HepG2 (cell line): ENCODE measurements around the gene ZNF322. TPM values are rescaled to one million over a fixed set of nuclear protein-coding genes. Genes with fewer than 3 reads are reported as not detected.
A peak's percentile ranks its signal among the peaks of the same experiment; 100 is the strongest.

ENCODE experiments used
- CHD2 ChIP-seq: IDR thresholded peaks from 2 replicates; pipeline ENCODE4 v1.6.1; 2011; ENCODE audit warnings: low read depth, low read length, improper control_type of control experiment
- ERF ChIP-seq: IDR thresholded peaks from 2 replicates; pipeline ENCODE4 v1.6.1; 2018; ENCODE audit warnings: missing biosample characterization, missing genetic modification reagents
- HNF1B ChIP-seq: sonication (generic); formaldehyde crosslinking; IDR thresholded peaks from 2 replicates; pipeline ENCODE4 v1.5.1; 2020; ENCODE audit warnings: mild to moderate bottlenecking, moderate library complexity, missing genetic modification reagents
- HOXA7 ChIP-seq: sonication (generic); formaldehyde crosslinking; IDR thresholded peaks from 2 replicates; pipeline ENCODE4 v1.8.1; 2022; ENCODE audit warnings: mild to moderate bottlenecking, missing genetic modification reagents, moderate library complexity
- MATR3 ChIP-seq: sonication (generic); formaldehyde crosslinking; IDR thresholded peaks from 2 replicates; pipeline ENCODE4 v1.4.0; 2020; ENCODE audit warnings: missing genetic modification reagents
- MYNN ChIP-seq: sonication (generic); formaldehyde crosslinking; IDR thresholded peaks from 2 replicates; pipeline ENCODE4 v1.4.0; 2020; ENCODE audit warnings: mild to moderate bottlenecking, low read depth, missing genetic modification reagents
- NCOA5 ChIP-seq: sonication (generic); formaldehyde crosslinking; IDR thresholded peaks from 2 replicates; pipeline ENCODE4 v1.4.0; 2020; ENCODE audit warnings: missing genetic modification reagents
- NFE2L1 ChIP-seq: sonication (generic); formaldehyde crosslinking; IDR thresholded peaks from 2 replicates; pipeline ENCODE4 v1.4.0; 2020; ENCODE audit warnings: missing genetic modification reagents, mild to moderate bottlenecking, borderline replicate concordance
- REPIN1 ChIP-seq: sonication (generic); formaldehyde crosslinking; IDR thresholded peaks from 2 replicates; pipeline ENCODE4 v1.8.0; 2022; ENCODE audit warnings: missing genetic modification reagents, low read depth, mild to moderate bottlenecking, borderline replicate concordance
- SOX13 ChIP-seq, 3 experiments: fragments of 450-650 bp in 1 of 3; sonication (generic) in 1 of 3; formaldehyde crosslinking in 1 of 3; IDR thresholded peaks in 2 of 3; conservative IDR thresholded peaks in 1 of 3; 2 replicates each; pipeline versions ENCODE4 v1.5.0 to v1.6.1; 2016 to 2020; ENCODE audit warnings: antibody characterized with exemption in 1 of 3, mild to moderate bottlenecking in 1 of 3, missing compliant biosample characterization in 1 of 3, missing genetic modification reagents in 1 of 3, moderate library complexity in 1 of 3
- SP2 ChIP-seq: sonication (generic); formaldehyde crosslinking; IDR thresholded peaks from 2 replicates; pipeline ENCODE4 v1.5.1; 2020; ENCODE audit warnings: mild to moderate bottlenecking, missing genetic modification reagents
- TFAP4 ChIP-seq: sonication (generic); IDR thresholded peaks from 2 replicates; pipeline ENCODE4 v1.6.1; 2016; ENCODE audit warnings: low read depth, borderline replicate concordance
- TMF1 ChIP-seq: sonication (generic); formaldehyde crosslinking; IDR thresholded peaks from 2 replicates; pipeline ENCODE4 v1.8.1; 2022; ENCODE audit warnings: low read depth, missing genetic modification reagents
- ZBTB33 ChIP-seq: sonication (generic); formaldehyde crosslinking; IDR thresholded peaks from 2 replicates; pipeline ENCODE4 v1.4.0; 2020; ENCODE audit warnings: missing genetic modification reagents
- ZFP90 ChIP-seq: sonication (generic); formaldehyde crosslinking; IDR thresholded peaks from 2 replicates; pipeline ENCODE4 v1.8.0; 2022; ENCODE audit warnings: missing genetic modification reagents, mild to moderate bottlenecking, inconsistent platforms, borderline replicate concordance
- ZNF234 ChIP-seq: sonication (generic); formaldehyde crosslinking; conservative IDR thresholded peaks from 2 replicates; pipeline ENCODE4 v1.5.1; 2020; ENCODE audit warnings: mild to moderate bottlenecking, missing genetic modification reagents
- ZNF883 ChIP-seq: sonication (generic); formaldehyde crosslinking; IDR thresholded peaks from 2 replicates; pipeline ENCODE4 v1.5.1; 2020; ENCODE audit warnings: mild to moderate bottlenecking, missing genetic modification reagents; ENCODE audit errors: not compliant biosample characterization
- polyA plus RNA-seq, 8 experiments: library from polyadenylated mRNA; depleted of rRNA in 3 of 8; stranded (reverse) in 7 of 8; unstranded in 1 of 8; fragments of >200 nt; fragmentation: Illumina TruSeq in 4 of 8; extraction: Trizol in 4 of 8; gene quantifications; 2 replicates each; pipeline versions ENCODE4 v1.2.1 to v1.2.3, GENCODE V29; 2011 to 2016; ENCODE audit warnings: low read depth in 4 of 8, missing spikeins in 1 of 8, mixed read lengths in 1 of 8; ENCODE audit not compliant: insufficient read depth in 1 of 8
- total RNA-seq, 5 experiments: library from RNA; depleted of rRNA; stranded (reverse); fragments of >200 nt; fragmentation: Illumina TruSeq; extraction: Trizol; gene quantifications; 2 replicates each; pipeline ENCODE4 v1.2.3, GENCODE V29; 2016; ENCODE audit warnings: low read depth in 1 of 5

ZNF322 gene
- total and polyA plus RNA-seq, 2 of the 13 experiments (the other 11 are each of a cell fraction or from before 2014, with no cell fraction given): 8.3 to 22.8 TPM

- TF ChIP-seq MYNN (CRISPR knock-in tag) (no peak), TFAP4 (no peak), ZFP90 (CRISPR knock-in tag) (no peak), NCOA5 (no peak), ZBTB33 (CRISPR knock-in tag) (no peak), REPIN1 (0 out of 2 replicates have a peak, but pooled peaks have one; percentile 16), SP2 (no peak), TMF1 (CRISPR knock-in tag) (no peak), MATR3 (CRISPR knock-in tag) (no peak), SOX13 (IDR thresholded peaks at IDR 0.05) (no peak), SOX13 (CRISPR knock-in tag; conservative IDR thresholded peaks at IDR 0.05 in 1 of 2, IDR thresholded peaks at IDR 0.05 in 1 of 2) (no peak), HOXA7 (CRISPR knock-in tag) (no peak), CHD2 (no peak), ERF (no peak), ZNF234 (CRISPR knock-in tag) (0 out of 2 replicates have a peak, but pooled peaks have one; percentile 46), ZNF883 (CRISPR knock-in tag) (peak; percentile 30), NFE2L1 (0 out of 2 replicates have a peak, but pooled peaks have one; percentile 41), HNF1B (0 out of 2 replicates have a peak, but pooled peaks have one; percentile 26)
Measured at GRCh38 chr6:26613689-26614683, 45.6 kb downstream of the ZNF322 start (continued).
